Activated CD4-positive, alpha-beta T cell treated with anti-CD3 and anti-CD28 coated beads, Interleukin-2, Interleukin-4, amounts not matched to agents 100 ng/mL and 50 ng/mL, durations not matched to agents 16 hours and 8 hours (primary cell): Measurements from ENCODE around the gene COCH.

Experiments
- DNase-seq: peaks from one replicate; pipeline ENCODE4 v3.0.0-alpha.2; 2020; ENCODE audit warnings: low spot score

COCH gene

DNA sequence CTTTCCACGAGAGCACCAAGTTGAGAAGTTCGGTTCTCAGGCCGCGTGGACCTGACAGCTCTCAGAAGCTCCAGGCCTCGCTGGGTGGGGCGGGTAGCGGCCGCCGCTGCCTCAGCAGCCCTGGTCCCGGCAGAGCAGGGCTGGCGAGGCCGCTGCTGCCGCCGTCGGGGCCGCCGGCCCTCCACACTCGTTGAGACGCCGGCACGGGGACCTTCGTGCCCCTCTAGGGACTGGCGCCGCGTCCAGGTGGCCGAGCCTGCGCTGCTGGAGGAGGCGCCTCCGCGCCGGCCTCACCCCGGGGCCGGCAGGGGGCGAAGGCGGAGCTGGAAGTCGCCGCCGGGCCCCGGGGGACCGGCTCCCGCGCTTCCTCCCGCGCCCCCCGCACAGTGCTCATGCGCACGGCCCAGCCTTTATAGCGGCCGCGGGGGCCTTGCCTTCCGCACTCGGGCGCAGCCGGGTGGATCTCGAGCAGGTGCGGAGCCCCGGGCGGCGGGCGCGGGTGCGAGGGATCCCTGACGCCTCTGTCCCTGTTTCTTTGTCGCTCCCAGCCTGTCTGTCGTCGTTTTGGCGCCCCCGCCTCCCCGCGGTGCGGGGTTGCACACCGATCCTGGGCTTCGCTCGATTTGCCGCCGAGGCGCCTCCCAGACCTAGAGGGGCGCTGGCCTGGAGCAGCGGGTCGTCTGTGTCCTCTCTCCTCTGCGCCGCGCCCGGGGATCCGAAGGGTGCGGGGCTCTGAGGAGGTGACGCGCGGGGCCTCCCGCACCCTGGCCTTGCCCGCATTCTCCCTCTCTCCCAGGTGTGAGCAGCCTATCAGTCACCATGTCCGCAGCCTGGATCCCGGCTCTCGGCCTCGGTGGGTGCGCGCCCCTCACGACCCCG lies at the start of gene COCH:
TSS of gene COCH (plus strand) at position 440 of the 879 bp plus-strand sequence. CDS start at position 820, 380 bp downstream.
- peak; percentile 4 for DNase-seq

DNA sequence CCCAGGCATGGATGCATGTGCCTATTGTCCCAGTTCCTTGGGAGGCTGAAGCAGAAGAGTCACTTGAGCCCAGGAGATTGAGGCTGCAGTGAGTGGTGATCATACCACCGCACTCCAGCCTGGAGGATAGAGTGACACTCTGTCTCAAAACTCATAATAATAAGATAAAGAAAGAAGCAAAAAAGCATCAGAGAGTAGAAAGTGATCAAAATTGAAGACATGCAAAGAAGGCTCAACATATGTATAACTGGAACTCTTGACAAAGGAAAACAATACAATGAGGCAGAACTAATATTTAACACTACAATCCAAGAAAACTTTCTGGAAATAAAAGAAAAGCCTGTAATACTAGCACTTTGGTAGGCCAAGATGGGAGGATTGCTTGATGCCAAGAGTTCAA lies 48.3 kb upstream of the COCH start:
- no peak for DNase-seq

- no peak for DNase-seq
These were observed 44.5 kb upstream of the COCH start for GRCh38 chr14:30829853-30830252.

DNA sequence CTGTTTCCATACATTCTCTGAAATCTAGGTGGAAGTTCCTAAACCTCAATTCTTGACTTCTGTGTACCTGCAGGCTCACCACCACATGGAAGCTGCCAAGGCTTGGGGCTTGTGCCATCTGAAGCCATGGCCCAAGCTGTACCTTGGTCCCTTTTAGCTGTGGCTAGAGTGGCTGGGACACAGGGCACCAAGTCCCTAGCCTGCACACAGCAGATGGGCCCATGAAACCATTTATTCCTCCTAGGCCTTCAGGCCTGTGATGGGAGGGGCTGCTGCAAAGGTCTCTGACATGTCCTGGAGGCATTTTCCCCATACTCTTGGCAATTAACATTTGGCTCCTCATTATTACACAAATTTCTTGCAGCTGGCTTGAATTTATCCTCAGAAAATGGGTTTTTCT lies 40.0 kb upstream of the COCH start:
- DNase-seq, result no peak

DNA sequence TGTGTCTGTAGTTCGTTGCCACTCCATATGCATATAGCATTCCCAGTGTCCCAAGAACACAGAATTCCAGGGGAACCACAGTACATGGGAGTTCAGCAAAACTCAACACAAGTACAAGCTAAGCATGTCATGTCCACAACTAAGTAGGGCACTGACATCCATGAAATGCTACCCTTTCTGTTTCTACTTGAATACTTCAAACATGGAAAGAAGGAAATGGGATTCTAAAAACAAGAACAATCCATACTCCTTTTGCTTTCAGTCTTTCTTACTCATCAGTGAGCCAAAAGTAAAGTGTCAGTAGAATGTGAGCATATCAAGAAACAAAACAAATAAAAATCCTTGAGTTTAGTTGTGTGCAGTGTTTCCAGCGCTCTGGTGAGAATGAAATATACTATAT lies 36.0 kb upstream of the COCH start:
- DNase-seq, result no peak

DNA sequence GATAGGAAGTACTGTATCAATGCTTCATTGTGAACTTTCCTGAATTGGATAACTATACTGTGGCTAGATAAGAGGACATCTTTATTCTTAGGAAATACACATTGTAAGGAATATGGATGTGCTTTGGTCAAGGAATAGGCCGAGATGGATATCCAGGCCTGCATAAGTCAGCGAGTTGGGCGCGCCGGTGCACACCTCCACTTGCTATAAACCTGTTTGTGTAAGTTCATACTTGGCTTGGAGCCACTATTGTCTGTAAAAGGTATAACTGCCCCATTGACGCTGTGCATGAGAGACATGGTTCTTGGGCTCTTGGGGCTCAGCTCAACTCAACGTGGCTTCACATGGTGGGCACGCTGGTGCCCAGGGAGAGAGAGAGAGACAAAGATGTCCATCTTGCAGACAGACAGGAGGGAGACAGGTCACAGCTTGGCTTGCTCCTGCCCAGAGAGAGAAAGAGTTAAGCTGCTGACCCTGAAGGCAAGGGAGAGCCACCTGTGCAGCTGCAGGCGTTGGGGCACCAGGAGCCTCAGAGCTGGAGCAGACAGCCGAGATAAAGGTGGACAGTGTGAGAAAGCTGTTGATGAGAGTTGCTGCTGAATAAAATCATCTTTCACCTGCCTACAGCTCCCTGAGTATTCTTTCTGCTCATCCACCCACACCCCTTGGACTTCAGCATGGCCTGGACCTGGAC lies 34.1 kb upstream of the COCH start:
- no peak for DNase-seq

DNA sequence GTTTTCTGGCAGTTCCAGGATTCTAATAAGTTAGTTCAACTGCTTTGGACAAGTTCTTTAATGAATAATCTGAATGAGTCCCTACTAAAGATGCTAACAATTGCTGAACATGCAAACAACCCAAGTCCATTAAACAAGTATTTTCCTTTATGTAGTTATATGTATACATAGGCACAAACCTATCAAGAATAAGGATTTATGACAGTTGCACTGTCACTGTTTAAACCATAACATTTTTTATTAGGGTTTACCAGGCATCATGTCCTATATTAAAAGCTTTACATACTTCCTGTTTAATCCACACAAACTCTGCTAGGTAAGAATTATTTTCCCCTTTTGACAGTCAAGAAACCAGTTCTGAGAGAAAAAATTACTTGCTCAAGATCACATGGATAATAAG lies 31.9 kb upstream of the COCH start:
- DNase-seq, result no peak

GRCh38 chr14:30848449-30849240 lies 25.7 kb upstream of the COCH start:
- no peak for DNase-seq

DNA sequence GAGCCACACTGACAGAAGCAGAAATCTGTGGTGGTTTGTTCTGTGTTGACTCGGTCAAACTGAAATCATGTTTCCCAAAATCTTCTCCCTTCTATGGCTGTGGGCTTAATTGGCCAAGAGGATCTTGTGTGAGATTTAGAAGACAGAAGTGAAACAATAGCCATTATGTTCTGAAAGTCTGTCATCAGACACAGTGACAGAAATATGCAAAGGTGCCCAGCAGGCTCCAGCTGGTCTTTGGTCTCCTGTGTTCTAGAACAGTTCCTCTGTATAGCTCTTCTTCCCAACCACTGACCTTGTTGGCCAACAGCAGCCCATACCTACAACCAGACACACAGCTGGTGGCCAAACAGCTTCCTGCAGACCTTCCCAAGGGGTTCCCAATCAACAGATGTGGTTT lies 25.0 kb upstream of the COCH start:
- DNase-seq, result no peak

DNA sequence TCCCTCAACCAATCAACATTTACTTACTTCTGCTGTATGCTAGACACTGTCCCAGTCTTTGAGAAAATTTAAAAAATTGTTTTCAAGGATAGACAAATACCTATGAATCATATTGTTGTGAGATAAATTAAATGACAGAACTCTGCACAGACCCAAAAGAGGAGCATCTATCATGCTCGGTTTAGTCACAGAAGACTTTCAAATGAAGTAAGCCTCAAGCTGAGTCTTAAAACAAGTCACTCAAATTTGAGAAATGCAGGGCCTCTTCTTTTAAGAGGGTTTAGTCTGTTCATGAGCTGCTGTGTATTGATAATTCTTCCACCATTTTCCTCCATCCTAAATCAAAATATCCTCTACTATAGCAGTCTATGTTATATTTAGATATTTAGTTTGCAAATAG lies 24.4 kb upstream of the COCH start:
- no peak for DNase-seq

DNA sequence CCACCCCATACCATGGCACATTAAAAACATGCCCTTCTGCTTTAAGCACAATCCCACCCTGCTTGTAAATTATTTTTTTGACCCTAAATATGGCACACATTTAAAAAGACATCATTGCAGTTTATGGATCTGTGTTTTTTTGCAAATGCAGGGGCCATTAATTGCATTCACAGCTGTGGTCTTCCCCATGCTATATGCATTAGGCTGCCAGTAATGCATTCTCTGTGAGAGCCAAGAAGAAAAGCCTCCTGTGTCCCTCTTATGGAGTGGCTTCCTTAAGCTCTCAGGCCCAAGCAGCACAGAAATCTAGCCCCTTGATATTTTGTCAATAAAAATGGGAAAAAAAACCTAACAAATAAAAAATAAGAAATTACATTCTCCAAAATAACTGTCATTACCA lies 20.4 kb upstream of the COCH start:
- no peak for DNase-seq

- DNase-seq, result peak; percentile 58
These were observed 19.9 kb upstream of the COCH start for GRCh38 chr14:30854492-30854891.

GRCh38 chr14:30855345-30856037 lies 18.9 kb upstream of the COCH start:
- DNase-seq, result no peak

- no peak for DNase-seq
These were observed 13.2 kb upstream of the COCH start for GRCh38 chr14:30861200-30861599.

GRCh38 chr14:30864934-30865333 lies 9.4 kb upstream of the COCH start:
- DNase-seq, result no peak

DNA sequence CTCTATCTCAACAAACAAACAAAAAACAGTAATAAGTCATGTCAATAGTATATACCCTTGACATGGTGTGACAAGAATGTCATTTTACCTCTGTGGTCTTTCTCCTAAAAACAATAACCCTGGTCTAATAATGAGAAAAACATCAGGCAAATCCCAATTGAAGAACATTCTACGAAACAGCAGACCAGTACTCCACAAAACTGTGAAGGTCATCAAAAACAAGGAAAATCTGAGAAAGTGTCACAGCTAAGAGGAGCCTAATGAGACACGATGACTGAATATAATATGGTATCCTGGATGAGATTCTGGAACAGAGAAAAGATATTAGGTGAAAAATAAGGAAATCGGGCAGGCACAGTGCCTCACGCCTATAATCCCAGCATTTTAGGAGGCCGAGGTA lies 5.6 kb upstream of the COCH start:
- no peak for DNase-seq

- DNase-seq, result no peak
These were observed 4.7 kb upstream of the COCH start for GRCh38 chr14:30869551-30870155.

- DNase-seq, result no peak
These were observed 1.8 kb upstream of the COCH start for GRCh38 chr14:30872602-30873001.

- DNase-seq, result no peak
These were observed 845 bp upstream of the COCH start for GRCh38 chr14:30873308-30874119.

GRCh38 chr14:30874999-30875787 lies 834 bp downstream of the COCH start:
- no peak for DNase-seq
